ENCODE data around the gene EXOSC6.
"Not testable (repeated sequence)": the region's sequence is repeated elsewhere in the genome, so short reads cannot be mapped to it uniquely, and the experiment has no call there.

EXOSC6 gene

GRCh38 chr16:70198230-70198629, 53.5 kb downstream of the EXOSC6 start:
- DNase-seq: not testable (repeated sequence)

DNA sequence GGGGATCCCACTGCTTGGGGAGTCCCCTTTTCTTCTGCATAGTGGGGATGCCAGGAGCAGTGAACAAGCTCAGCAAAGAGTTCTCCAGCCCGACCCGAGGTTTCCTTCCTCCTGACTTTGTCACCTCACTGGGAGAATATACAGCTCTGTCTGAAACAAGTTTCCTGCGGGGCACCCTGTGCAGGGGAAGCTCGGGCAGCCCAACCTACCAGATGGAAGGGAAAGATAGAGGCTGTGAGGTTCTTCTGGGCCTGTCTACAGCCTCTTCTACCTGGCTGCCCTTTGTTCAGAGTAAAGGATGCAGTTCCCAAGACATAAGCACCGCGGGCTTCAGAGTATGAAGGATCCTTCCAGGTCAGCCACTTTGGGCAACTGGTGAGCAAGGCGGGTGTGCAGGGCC, 54.1 kb downstream of the EXOSC6 start:
- DNase-seq: not testable (repeated sequence)
